ENCODE data around the gene FNDC7.
A peak's percentile ranks its signal among the peaks of the same experiment; 100 is the strongest.

The FNDC7 gene

DNA sequence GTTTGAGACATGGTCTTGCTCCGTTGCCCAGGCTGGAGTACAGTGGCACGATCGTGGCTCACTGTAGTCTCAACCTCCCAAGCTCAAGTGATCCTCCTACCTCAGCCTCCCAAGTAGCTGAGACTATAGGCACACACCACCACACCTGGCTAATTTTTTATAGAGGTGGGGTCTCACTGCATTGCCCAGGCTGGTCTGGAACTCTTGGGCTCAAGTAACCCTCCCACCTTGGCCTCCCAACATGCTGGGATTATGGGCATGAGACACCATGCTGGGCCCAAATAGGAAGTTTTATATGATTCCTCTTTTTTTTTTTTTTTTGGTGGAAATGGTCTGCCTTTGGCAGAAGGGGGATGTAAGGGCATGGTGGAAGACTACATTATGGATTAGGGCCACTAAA is 6.1 kb upstream of the FNDC7 start:
- no peaks in the 10 kb centered on the region for H3K27me3 ChIP-seq
- TF ChIP-seq, protein P1, sequence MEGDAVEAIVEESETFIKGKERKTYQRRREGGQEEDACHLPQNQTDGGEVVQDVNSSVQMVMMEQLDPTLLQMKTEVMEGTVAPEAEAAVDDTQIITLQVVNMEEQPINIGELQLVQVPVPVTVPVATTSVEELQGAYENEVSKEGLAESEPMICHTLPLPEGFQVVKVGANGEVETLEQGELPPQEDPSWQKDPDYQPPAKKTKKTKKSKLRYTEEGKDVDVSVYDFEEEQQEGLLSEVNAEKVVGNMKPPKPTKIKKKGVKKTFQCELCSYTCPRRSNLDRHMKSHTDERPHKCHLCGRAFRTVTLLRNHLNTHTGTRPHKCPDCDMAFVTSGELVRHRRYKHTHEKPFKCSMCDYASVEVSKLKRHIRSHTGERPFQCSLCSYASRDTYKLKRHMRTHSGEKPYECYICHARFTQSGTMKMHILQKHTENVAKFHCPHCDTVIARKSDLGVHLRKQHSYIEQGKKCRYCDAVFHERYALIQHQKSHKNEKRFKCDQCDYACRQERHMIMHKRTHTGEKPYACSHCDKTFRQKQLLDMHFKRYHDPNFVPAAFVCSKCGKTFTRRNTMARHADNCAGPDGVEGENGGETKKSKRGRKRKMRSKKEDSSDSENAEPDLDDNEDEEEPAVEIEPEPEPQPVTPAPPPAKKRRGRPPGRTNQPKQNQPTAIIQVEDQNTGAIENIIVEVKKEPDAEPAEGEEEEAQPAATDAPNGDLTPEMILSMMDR (IDR thresholded peaks at IDR 0.05; ENCODE audit: low read depth, low read length) = no peak

DNA sequence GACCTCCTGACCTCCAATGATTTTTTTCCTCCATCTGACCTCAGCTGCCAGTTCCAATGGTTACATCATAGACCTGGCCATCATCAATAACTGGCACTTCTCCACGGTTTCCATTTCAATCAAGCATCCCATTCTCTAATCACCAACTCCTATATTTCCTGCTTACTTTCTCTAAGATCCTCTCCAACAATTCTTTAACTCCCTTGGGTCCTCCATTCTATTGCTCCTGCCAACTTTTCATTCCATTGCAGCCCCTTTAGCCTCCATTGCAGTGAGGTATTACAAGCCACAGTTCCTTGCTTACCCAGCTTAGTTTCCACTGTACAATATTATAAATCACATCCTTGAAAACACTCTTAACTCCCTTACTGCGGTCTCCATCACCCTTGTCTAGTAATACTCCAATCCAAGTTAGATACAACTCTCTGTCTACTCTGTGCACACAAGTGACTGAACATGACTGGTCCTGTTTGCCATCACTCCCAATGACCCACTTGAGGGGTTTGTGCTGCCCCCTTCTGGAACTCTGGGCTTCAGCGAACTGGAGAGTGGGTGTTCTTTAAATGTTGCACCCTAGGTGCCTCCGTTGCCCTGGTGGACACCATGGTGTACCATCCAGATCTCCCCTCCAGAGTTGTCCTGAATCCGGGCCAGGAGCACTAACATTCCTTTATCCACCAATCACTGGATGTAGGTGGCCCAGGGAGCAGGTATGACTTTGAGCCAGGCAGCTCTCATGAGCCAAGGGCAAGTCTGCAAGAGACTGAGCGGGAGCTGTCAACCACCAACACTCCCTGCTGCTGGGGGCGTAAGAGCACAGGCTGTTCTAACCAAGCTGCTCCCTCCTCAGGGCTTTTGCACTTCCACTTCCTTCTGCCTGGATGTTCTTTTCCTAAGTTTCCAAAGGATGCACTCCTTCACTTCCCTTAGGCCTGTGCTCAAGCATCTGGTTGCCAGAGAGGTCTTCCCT is 3.7 kb upstream of the FNDC7 start:
- Histone ChIP-seq H3K4me1 (0 out of 2 replicates have a peak, but pooled peaks cover 4% of the 10 kb centered on the region), H3K36me3 (no peaks in the 10 kb centered on the region), H3K27me3 (no peaks in the 10 kb centered on the region), H3K4me3 (ENCODE audit: low read depth, low read length) (no peak overlapping the region), H3K9me3 (no peaks in the 10 kb centered on the region)
- TF ChIP-seq, protein P1 (IDR thresholded peaks at IDR 0.05; ENCODE audit: low read depth, low read length) = peak; percentile 48
- peak; percentile 37 for DNase-seq

More for the DNA sequence above, 6.1 kb upstream of the FNDC7 start:
- no peak for DNase-seq
- Histone ChIP-seq H3K9me3 (no peaks in the 10 kb centered on the region; the same call in 1 of the 2 replicates), H3K4me1 (0 out of 2 replicates have a peak, but pooled peaks cover 4% of the 10 kb centered on the region), H3K36me3 (peaks cover 7% of the 10 kb centered on the region; the same call in 1 of the 2 replicates), H3K4me3 (ENCODE audit: low read depth, low read length) (no peak overlapping the region)

DNA sequence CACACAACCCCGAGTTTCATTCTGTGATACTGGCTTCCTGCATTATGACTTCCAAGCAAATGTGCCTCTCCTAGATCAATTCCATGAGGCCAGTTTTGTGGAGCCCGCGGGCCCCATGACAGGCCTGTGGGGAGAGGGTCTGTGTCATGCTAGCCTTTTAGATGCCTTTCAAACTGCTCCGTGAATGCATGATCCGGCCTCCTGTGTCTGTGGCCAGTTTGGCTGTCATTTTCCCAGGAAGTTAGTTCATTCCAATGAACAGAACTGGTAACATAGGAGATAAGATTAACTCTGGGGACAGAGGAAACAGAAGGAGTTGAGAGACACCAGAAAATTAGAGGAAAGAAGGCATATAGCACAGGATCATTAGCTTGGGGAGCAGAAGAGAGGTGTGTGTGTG is 3.2 kb downstream of the FNDC7 start:
- no peak for DNase-seq
- Histone ChIP-seq H3K4me3 (ENCODE audit: low read depth, low read length) (no peak overlapping the region), H3K36me3 (no peaks in the 10 kb centered on the region), H3K9me3 (no peaks in the 10 kb centered on the region), H3K4me1 (peaks cover 3% of the 10 kb centered on the region; the same call in 1 of the 2 replicates), H3K27me3 (no peaks in the 10 kb centered on the region)
- TF ChIP-seq, protein P1 (IDR thresholded peaks at IDR 0.05; ENCODE audit: low read depth, low read length) = no peak

DNA sequence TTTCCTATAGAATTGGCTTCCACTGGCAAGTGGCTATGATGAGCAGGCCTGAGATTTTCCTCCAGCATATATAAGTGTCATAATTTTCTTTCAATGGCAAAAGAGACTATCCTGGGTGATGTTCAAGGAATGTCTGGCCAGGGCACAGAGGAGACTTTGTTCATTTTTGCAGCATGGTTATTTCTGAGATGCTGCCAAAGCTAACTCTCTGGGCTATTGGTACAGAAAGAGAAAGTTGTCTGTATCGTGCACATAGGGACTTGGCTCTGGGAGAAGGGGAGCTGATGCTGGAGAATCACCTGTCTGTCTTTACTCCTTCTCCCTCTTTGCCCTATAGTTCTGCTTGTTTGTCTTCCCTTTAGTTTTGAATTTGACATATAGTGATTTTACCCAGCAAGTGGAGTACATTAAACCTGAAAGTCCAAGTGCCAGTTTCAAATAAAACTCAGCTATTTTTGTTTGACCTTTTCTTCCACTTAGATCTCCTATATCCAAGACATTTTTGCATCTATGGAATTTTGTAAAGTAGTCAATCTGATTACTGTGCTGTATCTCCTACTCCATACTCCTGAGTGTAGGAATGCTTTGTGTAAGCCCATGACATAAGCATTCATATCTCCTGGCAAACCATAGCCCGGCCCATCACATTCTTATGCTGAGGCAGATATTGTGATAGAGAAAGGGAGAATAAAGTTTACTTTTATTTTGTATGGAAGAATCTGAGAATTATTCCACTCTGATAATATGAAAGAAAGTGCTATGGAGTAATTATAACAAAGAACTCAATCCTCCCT is 3.9 kb downstream of the FNDC7 start:
- Histone ChIP-seq H3K4me3 (ENCODE audit: low read depth, low read length) (no peak overlapping the region), H3K27me3 (no peaks in the 10 kb centered on the region), H3K4me1 (peaks cover 3% of the 10 kb centered on the region; the same call in 1 of the 2 replicates), H3K9me3 (no peaks in the 10 kb centered on the region), H3K36me3 (no peaks in the 10 kb centered on the region)
- DNase-seq = no peak
- TF ChIP-seq, protein P1 (IDR thresholded peaks at IDR 0.05; ENCODE audit: low read depth, low read length) = no peak

DNA sequence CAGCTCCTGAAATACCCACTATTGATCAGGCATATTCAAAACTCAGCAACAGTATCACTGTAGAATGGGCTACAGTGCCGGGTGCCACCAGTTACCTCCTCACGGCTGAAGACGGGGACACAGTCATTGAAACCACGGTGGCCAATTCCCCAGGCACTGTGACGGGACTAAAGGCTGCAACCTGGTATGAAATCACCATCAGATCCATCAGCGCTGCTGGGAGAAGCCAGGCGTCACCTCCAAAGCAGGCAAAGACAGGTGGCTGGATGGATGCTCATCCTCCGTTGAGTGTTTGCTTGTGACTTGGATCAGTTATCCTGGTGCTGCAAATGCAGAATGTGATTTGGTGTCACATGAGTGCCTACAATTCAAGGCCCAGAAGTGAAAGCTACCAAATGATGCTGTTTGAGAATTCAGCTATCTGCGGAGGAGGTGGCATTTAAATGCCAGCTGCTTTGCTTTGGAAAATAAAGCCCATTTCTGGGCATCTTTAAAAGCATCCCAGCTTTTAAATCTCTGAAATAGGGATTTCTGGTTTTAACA is 5.1 kb downstream of the FNDC7 start:
- H3K36me3 ChIP-seq = no peaks in the 10 kb centered on the region
- H3K9me3 ChIP-seq = no peaks in the 10 kb centered on the region
- TF ChIP-seq, protein P1 (IDR thresholded peaks at IDR 0.05; ENCODE audit: low read depth, low read length) = no peak
- H3K27me3 ChIP-seq = no peaks in the 10 kb centered on the region
- H3K4me3 ChIP-seq (ENCODE audit: low read depth, low read length) = no peak overlapping the region
- no peak for DNase-seq
- H3K4me1 ChIP-seq = peaks cover 3% of the 10 kb centered on the region; the same call in 1 of the 2 replicates
